GM18505 (cell line): ENCODE results near the gene LIMK2.
"Not testable (repeated sequence)": the region's sequence is repeated elsewhere in the genome, so short reads cannot be mapped to it uniquely, and the experiment has no call there.

ENCODE experiments used
- ATAC-seq: cut with Tn5 transposase; IDR thresholded peaks from one replicate; pipeline ENCODE4 v1.9.1; 2021; ENCODE audit not compliant: unreplicated experiment
- POLR2A ChIP-seq: IDR thresholded peaks from 4 replicates; pipeline ENCODE4 v1.6.1; 2011; ENCODE audit warnings: borderline replicate concordance; ENCODE audit not compliant: insufficient read depth, insufficient read length; ENCODE audit errors: extremely low read depth

The LIMK2 gene

DNA sequence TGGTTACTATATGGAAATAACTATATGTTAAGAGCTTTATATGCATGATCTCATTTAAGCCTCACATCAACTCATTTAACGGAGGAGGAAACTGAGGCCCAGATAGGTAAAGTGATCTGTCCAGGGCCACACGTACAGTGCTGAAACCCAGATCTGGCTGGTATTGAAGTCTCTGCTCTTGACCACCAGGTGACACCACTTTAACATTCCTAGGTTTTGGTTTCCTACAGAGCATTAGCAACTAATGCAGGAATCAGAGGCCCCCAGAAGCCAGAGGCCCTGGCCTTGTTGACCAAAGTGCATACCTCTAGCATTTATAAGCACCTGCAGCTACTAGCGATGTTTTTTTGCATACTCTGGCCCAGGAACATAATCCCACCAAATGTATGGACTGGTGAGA lies 12.9 kb upstream of the LIMK2 start:
- ATAC-seq = no peak
- TF ChIP-seq POLR2A = no peak

DNA sequence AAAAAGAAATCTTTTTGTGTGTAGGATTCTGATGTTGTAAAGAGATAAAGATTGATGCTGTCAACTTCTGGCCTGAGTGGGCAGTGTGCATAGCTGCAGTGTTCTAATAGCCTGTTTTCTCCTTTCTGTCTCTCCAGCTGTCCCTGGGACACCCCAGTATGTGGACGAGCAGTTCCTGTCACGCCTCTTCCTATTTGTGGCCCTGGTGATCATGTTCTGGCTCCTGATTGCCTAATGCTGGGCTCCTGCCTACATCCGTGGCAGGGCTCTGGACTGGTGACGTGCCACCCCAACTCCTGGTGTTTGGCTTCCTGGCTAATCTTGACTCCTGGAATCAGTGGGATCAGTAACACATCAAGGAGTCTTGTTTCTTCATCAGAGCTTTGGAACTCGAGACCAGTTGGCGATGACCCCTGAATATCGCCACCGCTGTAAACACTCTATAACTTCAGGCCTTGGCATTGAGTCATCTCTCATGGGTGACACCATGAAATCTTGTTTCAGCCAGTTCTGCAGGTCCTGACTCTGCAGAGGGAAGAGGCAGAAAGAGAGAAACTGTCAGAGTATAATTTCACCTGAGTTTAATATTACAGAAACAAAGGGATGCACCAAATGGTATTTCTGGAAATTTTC lies 7.6 kb upstream of the LIMK2 start:
- not testable (repeated sequence) for ATAC-seq

DNA sequence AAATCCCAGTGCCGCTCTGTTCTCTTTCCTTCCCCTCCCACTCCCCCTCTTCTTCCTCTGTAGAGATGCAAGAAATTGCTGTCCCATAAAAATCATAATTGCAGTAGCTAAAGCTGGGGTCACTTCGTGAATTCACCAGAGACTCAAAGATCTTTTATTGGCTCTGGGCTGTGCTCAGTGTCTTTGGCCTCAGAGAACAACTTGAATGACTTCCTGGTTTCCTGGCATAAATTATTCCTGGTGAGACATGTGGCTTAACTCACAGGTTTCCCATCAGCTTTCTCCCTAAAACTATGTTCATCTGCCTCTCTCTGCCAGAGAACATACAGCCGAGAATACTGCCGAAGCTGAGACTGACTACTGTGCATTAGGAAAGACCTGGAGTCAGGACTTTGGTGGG lies 7.0 kb upstream of the LIMK2 start:
- ATAC-seq = not testable (repeated sequence)

DNA sequence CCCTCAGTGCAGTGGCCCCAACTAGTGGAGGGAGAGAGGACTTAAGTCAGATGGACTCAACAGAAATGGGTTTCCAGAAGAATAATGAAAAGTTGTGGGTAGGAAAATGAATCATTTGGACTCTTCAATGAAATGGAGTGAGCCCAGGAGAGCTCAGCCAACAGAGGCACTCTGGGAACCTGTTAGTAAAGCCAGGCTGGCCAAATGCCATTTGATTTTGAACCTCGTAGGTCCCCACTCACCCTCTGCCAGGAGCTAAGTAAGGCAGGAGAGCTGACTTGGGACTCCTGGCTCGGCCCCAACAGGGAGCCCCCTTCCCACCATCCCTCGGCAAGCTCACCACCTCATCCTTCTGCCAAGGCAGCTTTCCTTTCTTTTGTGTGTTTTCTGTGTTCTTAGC lies 5.6 kb upstream of the LIMK2 start:
- ATAC-seq = not testable (repeated sequence)

DNA sequence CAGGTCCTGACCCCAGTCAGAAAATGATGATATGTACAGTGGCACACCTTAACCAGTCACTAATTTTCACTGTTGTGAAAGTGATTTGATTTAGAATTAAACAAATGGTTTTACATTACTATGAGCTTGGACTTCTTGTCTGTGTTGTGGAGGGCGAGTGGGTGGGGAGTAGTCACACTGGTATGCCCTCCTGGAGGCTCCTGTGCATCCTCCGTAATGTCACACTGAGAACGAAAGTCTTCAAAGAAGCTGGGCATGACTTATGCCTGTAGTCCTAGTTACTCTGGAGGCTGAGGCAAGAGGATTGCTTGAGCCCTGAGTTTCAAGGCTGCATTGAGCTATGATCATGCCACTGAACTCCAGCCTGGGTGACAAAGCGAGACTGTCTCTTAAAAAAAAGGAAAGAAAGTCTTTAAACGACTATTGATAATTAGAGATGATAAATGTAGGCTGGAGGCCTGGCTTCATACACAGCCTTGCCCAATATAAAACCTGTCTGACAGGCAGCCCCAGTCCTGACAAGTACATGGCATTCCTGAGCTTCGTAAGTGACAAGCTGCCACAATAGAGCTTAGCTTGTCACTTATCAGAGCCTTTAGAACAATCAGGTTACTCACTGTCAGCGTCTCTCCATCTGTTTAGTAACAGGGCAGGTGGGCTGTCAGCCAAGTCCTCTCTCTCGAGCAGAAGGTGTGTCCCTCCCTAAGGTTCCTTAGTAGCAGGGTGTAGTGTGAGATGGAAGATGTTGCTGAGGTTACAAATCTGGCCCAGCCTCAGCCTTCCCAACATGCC lies 5.0 kb upstream of the LIMK2 start:
- no peak for TF ChIP-seq POLR2A
- ATAC-seq = no peak

DNA sequence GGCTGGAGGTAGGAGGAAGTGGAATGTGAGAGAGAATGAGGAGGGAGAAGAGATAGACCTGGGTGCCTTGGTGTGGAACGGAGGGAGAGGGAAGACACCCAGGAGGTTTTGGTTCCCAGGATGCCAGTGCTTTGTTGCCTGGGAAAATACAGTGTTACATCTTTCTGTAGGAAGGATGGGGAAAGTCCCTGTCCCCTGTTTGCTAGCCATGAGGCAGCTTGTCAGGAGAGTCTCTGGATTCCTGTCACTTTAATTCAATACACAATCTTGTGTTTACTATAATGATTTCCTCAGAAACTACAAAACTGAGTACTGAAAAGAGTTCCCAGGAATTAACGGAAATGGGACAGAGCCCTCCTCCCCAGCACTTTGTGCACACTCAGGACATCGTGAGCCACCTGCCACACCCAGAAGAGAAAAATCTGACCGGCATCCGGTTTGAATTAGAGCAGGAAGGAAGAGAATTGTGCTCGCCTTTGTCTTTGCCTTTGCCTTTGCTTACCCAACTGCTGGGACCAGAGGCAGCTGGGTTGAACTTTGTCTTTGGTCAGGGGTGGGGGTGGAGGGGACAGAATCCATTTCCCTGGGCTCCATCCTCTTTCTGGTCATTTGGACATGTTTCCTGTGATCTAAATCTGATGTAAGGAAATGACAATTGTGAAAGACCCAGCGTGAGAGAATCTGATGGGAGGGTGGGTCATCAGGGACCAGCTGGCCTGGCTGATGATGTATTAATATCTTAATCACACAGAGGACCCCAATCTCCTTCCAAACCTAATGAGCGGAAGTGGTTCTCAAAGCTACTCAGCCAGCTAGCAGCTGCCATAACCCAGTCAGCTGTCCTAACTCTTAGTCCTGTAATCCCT lies 1.3 kb upstream of the LIMK2 start:
- no peak for ATAC-seq
- no peak for TF ChIP-seq POLR2A

DNA sequence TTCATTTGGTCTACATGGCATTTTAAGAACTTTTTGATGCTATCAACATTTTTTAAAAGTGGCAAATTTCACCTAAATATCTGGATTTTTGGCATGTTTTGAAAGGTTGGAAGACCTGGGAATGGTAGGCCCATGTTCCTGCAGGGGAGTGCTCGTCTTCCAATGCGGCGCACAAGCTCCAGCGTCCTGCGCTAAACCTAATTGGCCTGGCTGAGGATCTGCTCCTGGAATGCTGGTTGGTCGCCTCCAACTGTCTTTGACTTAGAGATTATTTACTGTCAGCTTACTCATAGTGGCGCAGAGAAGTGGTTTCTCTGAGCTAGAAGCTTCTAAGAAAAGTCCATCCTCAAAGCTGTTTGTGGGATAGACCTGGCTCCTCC lies 626 bp upstream of the LIMK2 start:
- TF ChIP-seq POLR2A = no peak
- ATAC-seq = no peak

DNA sequence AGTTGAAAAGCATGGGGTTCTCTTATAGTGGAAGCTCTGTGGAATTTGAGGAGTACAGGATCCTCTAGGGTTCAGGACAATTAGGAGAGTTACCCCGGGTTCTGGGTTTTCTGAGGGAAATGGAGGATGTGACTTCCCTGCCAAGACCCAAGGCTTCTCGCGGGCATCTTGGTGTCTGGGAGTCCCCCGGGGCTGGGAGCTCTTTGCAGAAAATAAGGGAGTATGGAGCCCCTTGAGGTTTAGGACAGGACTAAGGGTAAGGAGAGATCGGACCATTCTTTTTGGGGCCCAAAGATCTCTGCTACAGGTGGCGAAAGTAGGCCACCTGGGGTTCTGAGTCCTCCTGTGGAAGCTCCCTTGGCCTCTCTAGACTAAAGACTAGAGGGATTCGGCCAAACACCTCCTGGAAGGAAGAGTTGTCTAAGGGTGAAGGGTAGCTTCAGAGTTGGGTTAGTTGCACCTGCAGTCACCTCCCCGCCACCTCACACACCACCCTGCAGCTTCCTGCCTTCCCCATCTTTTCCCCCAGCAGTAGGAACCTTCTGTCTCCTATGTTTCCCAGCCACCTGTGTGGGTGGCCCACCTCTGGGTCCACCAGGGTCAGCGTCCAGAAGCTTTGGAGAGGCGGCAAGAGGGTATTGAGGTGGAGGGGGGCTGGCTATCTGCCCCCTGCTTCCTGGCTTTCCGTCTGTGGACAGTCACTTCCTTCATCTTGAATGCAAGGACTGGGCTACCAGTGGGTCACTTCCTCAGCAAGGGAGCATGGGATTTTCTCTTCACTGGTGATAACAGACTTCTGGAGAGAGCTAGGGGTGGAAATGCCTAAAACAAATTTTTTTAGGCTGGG lies 908 bp downstream of the LIMK2 start:
- no peak for ATAC-seq
- TF ChIP-seq POLR2A = no peak

DNA sequence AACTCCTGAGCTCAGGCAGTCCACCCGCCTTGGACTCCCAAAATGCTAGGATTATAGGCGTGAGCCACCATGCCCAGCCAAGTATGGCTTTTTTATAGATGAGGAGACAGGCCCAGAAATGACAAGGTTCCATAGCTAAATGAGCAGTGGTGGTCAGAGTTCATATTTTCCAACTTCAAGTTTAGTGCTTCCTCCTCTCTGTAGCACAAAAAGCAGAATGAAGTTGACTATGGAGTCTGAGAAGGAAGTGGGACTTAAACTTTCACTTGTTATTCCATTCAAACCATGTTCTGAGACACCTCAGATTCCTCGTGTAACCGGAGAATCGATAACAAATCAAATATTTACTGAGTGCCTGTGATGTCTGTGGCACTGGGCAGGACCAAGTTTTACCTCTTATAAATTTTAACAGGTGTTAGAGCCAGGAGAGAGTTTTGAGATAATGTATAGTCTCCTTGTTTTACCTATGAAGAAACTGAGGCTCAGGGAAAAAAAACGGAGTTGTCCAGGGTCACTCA lies 3.0 kb downstream of the LIMK2 start:
- no peak for ATAC-seq
- TF ChIP-seq POLR2A = no peak

DNA sequence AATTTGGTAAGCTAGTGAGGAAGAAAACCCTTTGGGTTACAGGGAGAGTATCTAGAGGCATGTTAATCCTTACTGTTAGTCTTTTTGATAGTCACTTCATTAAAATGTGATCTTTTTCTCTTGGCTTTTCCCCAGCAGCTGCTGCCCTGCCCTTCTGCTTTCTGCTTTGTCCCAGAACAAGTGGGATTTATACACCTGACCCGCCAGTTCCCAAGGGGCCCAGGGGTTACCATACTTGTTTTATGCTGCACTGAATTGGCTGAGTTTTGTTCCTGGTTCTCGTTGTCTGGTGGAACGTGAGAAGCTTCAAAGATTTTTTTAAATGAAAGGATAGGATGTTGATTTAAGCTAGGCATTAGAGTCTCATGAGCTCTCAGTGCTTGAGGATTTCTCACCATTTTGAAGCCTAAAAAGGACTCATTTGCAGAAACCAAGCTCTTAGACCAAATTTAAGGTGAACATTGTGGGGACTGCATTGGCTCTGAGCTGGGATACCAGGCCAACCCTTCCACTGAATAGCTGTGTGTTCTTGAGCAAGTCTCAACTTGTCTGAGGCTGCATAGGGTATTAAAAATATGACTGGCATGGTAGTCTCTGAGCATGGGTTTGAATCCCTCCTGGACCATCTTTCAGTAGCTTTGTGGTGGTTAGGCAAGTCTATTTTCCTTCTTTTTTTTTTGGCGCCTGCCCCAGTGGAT lies 6.6 kb downstream of the LIMK2 start:
- TF ChIP-seq POLR2A = no peak
- no peak for ATAC-seq

DNA sequence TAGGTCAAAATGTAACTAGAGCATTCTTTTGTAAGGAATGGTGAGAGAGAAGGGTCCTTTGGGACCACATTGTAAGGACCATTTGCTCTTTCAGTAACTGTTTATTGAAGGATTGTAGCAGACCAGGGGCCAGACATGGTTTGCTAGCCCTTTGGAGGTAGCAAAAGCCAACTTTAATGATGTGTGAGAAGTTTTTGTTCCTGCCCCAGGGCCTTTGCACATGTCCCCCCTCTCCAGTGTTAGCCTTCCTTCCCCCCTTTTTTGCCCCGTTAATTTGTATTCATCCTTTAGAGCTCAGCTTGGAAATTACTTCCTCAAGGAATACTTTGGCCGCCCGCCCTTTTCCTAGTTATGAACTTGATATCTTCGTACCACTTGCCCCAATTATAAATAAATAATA lies 9.0 kb downstream of the LIMK2 start:
- TF ChIP-seq POLR2A = no peak

DNA sequence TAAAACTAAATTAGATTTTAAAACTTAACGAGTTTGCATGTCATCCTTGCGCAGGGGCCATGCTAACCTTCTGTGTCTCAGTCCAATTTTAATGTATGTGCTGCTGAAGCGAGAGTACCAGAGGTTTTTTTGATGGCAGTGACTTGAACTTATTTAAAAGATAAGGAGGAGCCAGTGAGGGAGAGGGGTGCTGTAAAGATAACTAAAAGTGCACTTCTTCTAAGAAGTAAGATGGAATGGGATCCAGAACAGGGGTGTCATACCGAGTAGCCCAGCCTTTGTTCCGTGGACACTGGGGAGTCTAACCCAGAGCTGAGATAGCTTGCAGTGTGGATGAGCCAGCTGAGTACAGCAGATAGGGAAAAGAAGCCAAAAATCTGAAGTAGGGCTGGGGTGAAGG lies 10.6 kb downstream of the LIMK2 start:
- no peak for TF ChIP-seq POLR2A
- no peak for ATAC-seq

More for the DNA sequence above, 9.0 kb downstream of the LIMK2 start:
- no peak for ATAC-seq
